PC-9 (cell line): ENCODE results near the gene IGF2BP2. TPM values are rescaled to one million over a fixed set of nuclear protein-coding genes. Genes with fewer than 3 reads are reported as not detected.
A peak's percentile ranks its signal among the peaks of the same experiment; 100 is the strongest.
"Not testable (repeated sequence)": the region's sequence is repeated elsewhere in the genome, so short reads cannot be mapped to it uniquely, and the experiment has no call there.

ENCODE experiments used
- BruUV-seq: library from RNA; stranded (reverse); fragments of 400-500 nt; replicated peaks from 2 replicates; lab custom pipeline; 2021; lab: Mats Ljungman, UMichigan
- CTCF ChIA-PET: fragments of 300-600 bp; sonication (Branson Sonifier 250); formaldehyde crosslinking; loops from one replicate; lab custom pipeline; 2022; ENCODE audit warnings: antibody characterized with exemption; lab: Charles Lee
- POLR2A ChIA-PET: fragments of 300-600 bp; sonication (Branson Sonifier 250); formaldehyde crosslinking; loops from one replicate; lab custom pipeline; 2022; ENCODE audit warnings: antibody characterized with exemption; ENCODE audit not compliant: unreplicated experiment; lab: Charles Lee
- DNase-seq, 2 experiments: peaks; one replicate each; pipeline versions ENCODE4 v3.0.0 to v3.0.0-alpha.2; 2015 to 2022; ENCODE audit warnings: mixed read lengths in 1 of 2
- H2AFZ ChIP-seq: fragments of 200-600 bp; sonication (generic); 2 replicates; pipeline ENCODE4 v1.8.1; 2017; ENCODE audit warnings: antibody characterized with exemption
- H3F3A ChIP-seq: fragments of 200-600 bp; sonication (generic); 2 replicates; pipeline ENCODE4 v1.8.1; 2017; ENCODE audit warnings: antibody characterized with exemption, mild to moderate bottlenecking, low read depth; ENCODE audit not compliant: insufficient read depth
- H3K27ac ChIP-seq: fragments of 200-600 bp; sonication (generic); 2 replicates; pipeline ENCODE4 v1.6.1; 2016; ENCODE audit warnings: mixed run types
- H3K27me3 ChIP-seq: fragments of 200-600 bp; sonication (generic); 2 replicates; pipeline ENCODE4 v1.6.1; 2016; ENCODE audit warnings: low read depth, mixed run types; ENCODE audit not compliant: insufficient read depth
- H3K36me3 ChIP-seq: fragments of 200-600 bp; sonication (generic); 2 replicates; pipeline ENCODE4 v1.6.1; 2016; ENCODE audit warnings: low read depth, mixed run types
- H3K4me1 ChIP-seq: fragments of 200-600 bp; sonication (generic); replicated peaks from 2 replicates; pipeline ENCODE4 v1.6.1; 2016; ENCODE audit warnings: mixed run types; ENCODE audit not compliant: insufficient read depth
- H3K4me2 ChIP-seq: fragments of 200-600 bp; sonication (generic); 2 replicates; pipeline ENCODE4 v1.6.1; 2017; ENCODE audit warnings: mixed run types
- H3K4me3 ChIP-seq: fragments of 200-600 bp; sonication (generic); 2 replicates; pipeline ENCODE4 v1.6.1; 2016; ENCODE audit warnings: mixed run types
- H3K79me2 ChIP-seq: fragments of 200-600 bp; sonication (generic); 2 replicates; pipeline ENCODE4 v1.6.1; 2017; ENCODE audit warnings: low read depth, mixed run types
- H3K9me2 ChIP-seq: fragments of 200-600 bp; sonication (generic); 2 replicates; pipeline ENCODE4 v1.8.1; 2017; ENCODE audit warnings: mild to moderate bottlenecking; ENCODE audit not compliant: insufficient read depth
- H3K9me3 ChIP-seq: fragments of 200-600 bp; sonication (generic); 2 replicates; pipeline ENCODE4 v1.8.1; 2016; ENCODE audit warnings: low read depth; ENCODE audit not compliant: insufficient read depth
- H4K20me1 ChIP-seq: fragments of 200-600 bp; sonication (generic); 2 replicates; pipeline ENCODE4 v1.8.1; 2017; ENCODE audit not compliant: insufficient read depth
- EZH2 ChIP-seq: fragments of 200-600 bp; sonication (generic); IDR thresholded peaks from 2 replicates; pipeline ENCODE4 v1.8.0; 2017; ENCODE audit warnings: antibody characterized with exemption, low read depth
- intact Hi-C: fragments of 100-400 bp; cut with micrococcal nuclease; formaldehyde crosslinking; loops from one replicate; pipeline ENCODE4 v1.10.0; 2022; ENCODE audit not compliant: unreplicated experiment
- total RNA-seq: library from RNA; stranded (reverse); gene quantifications from 2 replicates; pipeline ENCODE4 v1.2.3, GENCODE V29; 2021
- TF ChIP-seq, protein P1 (sequence below): fragments of 200-600 bp; sonication (generic); conservative IDR thresholded peaks from 2 replicates; pipeline ENCODE4 v1.6.1; 2017; ENCODE audit warnings: mixed run types, antibody characterized with exemption, mild to moderate bottlenecking, moderate library complexity

Gene IGF2BP2
- total RNA-seq, 1 experiment from 2014 or later: 140 TPM

DNA sequence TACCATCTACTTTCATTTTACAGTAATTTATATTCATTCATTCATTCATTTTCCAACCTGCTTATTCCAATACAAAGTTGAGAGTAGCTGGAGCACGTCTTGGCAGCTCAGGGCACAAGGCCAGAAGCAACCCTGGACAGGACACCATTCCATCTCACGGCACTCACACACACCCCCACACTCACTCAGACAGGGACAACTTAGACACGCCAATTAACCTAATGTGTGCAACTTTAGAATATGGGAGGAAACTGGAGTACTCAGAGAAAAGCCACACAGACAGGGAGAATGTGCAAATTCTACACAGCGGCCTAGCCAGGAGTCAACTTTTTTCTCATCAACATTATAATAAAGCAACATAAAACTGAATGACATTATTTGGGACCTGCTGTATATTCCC, 46.7 kb downstream of the IGF2BP2 start:
- no TSS peak for BruUV-seq
- H3K4me2 ChIP-seq: no peak overlapping the region
- H3K79me2 ChIP-seq: peaks cover 100% of the 10 kb centered on the region
- CTCF ChIA-PET: interaction anchor here (1.8 kb wide), 1 partner anchor 10 kb away, joined by 9 read pairs; no protein-coding TSS in a partner anchor
- no peaks in the 10 kb centered on the region for H3K9me3 ChIP-seq
- H3K9me2 ChIP-seq: no peaks in the 10 kb centered on the region
- no peak overlapping the region for H3K27ac ChIP-seq
- no peaks in the 10 kb centered on the region for H3K27me3 ChIP-seq
- H3K4me3 ChIP-seq: no peak overlapping the region
- intact Hi-C loops: no loop called here
- 0 out of 2 replicates have a peak, but pooled peaks cover 11% of the 10 kb centered on the region for H3K36me3 ChIP-seq
- H3F3A ChIP-seq: peaks cover 18% of the 10 kb centered on the region; the same call in 1 of the 2 replicates
- no peak for DNase-seq
- H3K4me1 ChIP-seq: peaks cover 21% of the 10 kb centered on the region
- TF ChIP-seq, protein P1, sequence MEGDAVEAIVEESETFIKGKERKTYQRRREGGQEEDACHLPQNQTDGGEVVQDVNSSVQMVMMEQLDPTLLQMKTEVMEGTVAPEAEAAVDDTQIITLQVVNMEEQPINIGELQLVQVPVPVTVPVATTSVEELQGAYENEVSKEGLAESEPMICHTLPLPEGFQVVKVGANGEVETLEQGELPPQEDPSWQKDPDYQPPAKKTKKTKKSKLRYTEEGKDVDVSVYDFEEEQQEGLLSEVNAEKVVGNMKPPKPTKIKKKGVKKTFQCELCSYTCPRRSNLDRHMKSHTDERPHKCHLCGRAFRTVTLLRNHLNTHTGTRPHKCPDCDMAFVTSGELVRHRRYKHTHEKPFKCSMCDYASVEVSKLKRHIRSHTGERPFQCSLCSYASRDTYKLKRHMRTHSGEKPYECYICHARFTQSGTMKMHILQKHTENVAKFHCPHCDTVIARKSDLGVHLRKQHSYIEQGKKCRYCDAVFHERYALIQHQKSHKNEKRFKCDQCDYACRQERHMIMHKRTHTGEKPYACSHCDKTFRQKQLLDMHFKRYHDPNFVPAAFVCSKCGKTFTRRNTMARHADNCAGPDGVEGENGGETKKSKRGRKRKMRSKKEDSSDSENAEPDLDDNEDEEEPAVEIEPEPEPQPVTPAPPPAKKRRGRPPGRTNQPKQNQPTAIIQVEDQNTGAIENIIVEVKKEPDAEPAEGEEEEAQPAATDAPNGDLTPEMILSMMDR: no peak
- no peak for TF ChIP-seq EZH2
- POLR2A ChIA-PET: interaction anchor here (0.6 kb wide), 1 partner anchor 190 kb away, joined by 5 read pairs; no protein-coding TSS in a partner anchor
- peaks cover 97% of the 10 kb centered on the region for H4K20me1 ChIP-seq
- no peak overlapping the region for H2AFZ ChIP-seq

DNA sequence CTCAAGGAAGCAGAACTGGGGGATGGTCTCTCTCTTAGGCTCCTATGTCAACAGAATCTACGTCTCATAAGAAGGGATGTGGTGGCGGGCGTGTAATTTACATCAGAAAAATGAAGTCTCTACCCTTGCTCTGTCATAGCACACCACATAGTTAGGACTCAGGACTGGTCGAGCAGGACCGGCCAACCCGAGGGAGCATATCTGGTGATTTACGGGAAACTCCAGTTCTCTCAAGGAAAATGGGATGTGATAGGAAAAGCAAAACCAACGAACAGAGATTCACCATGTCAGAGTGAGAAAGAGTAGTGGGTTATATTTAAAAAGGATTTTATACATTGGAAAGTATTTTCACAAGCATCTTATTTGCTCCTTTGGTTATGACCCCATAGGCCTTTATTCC, 54.7 kb downstream of the IGF2BP2 start:
- intact Hi-C loops: no loop called here

DNA sequence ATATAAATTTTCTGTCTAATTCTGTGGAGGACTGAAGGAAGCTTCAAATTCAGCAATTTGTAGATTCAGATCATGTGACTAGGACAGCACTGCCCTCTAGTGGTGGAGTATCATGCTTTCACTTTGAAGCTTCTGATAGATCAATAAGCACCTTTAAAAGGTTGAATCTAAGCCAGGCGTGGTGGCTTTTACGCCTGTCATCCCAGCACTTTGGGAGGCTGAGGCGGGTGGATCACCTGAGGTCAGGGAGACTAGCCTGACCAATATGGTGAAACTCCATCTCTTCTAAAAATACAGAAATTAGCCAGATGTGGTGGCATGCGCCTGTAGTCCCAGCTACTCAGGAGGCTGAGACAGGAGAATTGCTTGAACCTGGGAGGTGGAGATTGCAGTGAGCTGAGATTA, 56.3 kb downstream of the IGF2BP2 start:
- TF ChIP-seq, protein P1: peak; percentile 99
- DNase-seq: peak in 1 of 2 experiments; percentile 62
- intact Hi-C loops: loop anchor here (5.0 kb wide), 1 partner anchor 36 kb away; no protein-coding TSS in a partner anchor
- H3K79me2 ChIP-seq: peaks cover 96% of the 10 kb centered on the region
- BruUV-seq, H3K4me2 ChIP-seq, H3K27me3 ChIP-seq, H3K4me3 ChIP-seq, H3K9me2 ChIP-seq, H3K9me3 ChIP-seq, H3K4me1 ChIP-seq, H3K27ac ChIP-seq, H3K36me3 ChIP-seq, H2AFZ ChIP-seq: not testable (repeated sequence)
- peaks cover 45% of the 10 kb centered on the region for H3F3A ChIP-seq
- ChIA-PET CTCF (interaction anchor here (0.6 to 2.0 kb wide), 14 partner anchors 9 to 155 kb away, joined by 3 to 16 read pairs (median 7); no protein-coding TSS in a partner anchor), POLR2A (interaction anchor here (1.0 kb wide), 1 partner anchor 54 kb away, joined by 15 read pairs; no protein-coding TSS in a partner anchor)
- H4K20me1 ChIP-seq: peaks cover 95% of the 10 kb centered on the region

More for the DNA sequence above, 54.7 kb downstream of the IGF2BP2 start:
- Histone ChIP-seq H3K79me2 (peaks cover 97% of the 10 kb centered on the region), H3K27me3 (no peaks in the 10 kb centered on the region), H3K9me3 (no peaks in the 10 kb centered on the region), H2AFZ (no peak overlapping the region), H3K4me3 (no peak overlapping the region), H3F3A (peaks cover 45% of the 10 kb centered on the region), H3K4me2 (no peak overlapping the region), H3K27ac (peak overlapping the region; percentile 6; the same call in 1 of the 2 replicates), H3K9me2 (no peaks in the 10 kb centered on the region), H3K36me3 (no peaks in the 10 kb centered on the region), H4K20me1 (peaks cover 95% of the 10 kb centered on the region), H3K4me1 (peaks cover 10% of the 10 kb centered on the region; the same call in 1 of the 2 replicates)
- CTCF ChIA-PET: no interaction called here
- POLR2A ChIA-PET: no interaction called here
- DNase-seq: no peak
- TF ChIP-seq, protein P1: no peak
- TF ChIP-seq EZH2: no peak
- BruUV-seq: no TSS peak
